ENCODE results near the gene EFNB1. TPM values are rescaled to one million over a fixed set of nuclear protein-coding genes. Genes with fewer than 3 reads are reported as not detected.
A peak's percentile ranks its signal among the peaks of the same experiment; 100 is the strongest.
"Not testable (repeated sequence)": the region's sequence is repeated elsewhere in the genome, so short reads cannot be mapped to it uniquely, and the experiment has no call there.

The EFNB1 gene
- total and polyA plus RNA-seq, 2 of the 8 experiments (the other 6 are each of a cell fraction or from before 2014, with no cell fraction given), result 2.3 to 5.4 TPM

GRCh38 chrX:68828740-68829581 lies at the start of gene EFNB1 (continued):
- TF ChIP-seq, protein P1, sequence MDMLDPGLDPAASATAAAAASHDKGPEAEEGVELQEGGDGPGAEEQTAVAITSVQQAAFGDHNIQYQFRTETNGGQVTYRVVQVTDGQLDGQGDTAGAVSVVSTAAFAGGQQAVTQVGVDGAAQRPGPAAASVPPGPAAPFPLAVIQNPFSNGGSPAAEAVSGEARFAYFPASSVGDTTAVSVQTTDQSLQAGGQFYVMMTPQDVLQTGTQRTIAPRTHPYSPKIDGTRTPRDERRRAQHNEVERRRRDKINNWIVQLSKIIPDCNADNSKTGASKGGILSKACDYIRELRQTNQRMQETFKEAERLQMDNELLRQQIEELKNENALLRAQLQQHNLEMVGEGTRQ (IDR thresholded peaks at IDR 0.05; ENCODE audit: low read length), result no peak
- TF ChIP-seq KDM4A (IDR thresholded peaks at IDR 0.05; ENCODE audit: low read depth, low read length, severe bottlenecking) (peak; percentile 46), POU5F1 (IDR thresholded peaks at IDR 0.05; ENCODE audit: low read depth, low read length) (no peak), BCL11A (IDR thresholded peaks at IDR 0.05; ENCODE audit: low read depth in 2 of 2, low read length in 2 of 2) (no peak), TBP (IDR thresholded peaks at IDR 0.05; ENCODE audit: low read depth, low read length) (peak; percentile 90; the same call in 1 of the 2 replicates), POLR2A (IDR thresholded peaks at IDR 0.05; ENCODE audit: control extremely low read depth in 1 of 2, low read depth in 2 of 2, low read length in 2 of 2) (peak in 1 of 2 experiments; percentile 73; a peak in 2 of 3 replicates), TAF7 (optimal IDR thresholded peaks at IDR 0.05; ENCODE audit: borderline replicate concordance, low read depth, low read length) (no peak)

DNA sequence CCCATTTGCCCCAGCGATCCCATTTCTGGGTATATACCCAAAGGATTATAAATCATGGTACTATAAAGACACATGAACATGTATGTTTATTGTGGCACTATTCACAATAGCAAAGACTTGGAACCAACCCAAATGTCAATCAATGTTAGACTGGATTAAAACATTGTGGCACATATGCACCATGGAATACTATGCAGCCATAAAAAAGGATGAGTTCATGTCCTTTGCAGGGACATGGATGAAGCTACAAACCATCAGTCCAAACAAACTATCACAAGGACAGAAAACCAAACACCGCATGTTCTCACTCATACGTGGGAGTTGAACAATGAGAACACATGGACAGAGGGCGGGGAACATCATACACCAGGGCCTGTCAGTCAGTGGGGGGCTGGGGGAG lies 47.5 kb upstream of the EFNB1 start:
- H4K5ac ChIP-seq (ENCODE audit: insufficient read length, low read depth, low read length); H4K20me1 ChIP-seq (replicated peaks in 1 of 2; ENCODE audit: control insufficient read depth in 1 of 2, insufficient read depth in 2 of 2, low read length in 2 of 2); H3K9me3 ChIP-seq (ENCODE audit: insufficient read depth in 2 of 2, low read depth in 1 of 2, low read length in 1 of 2); H3K18ac ChIP-seq (ENCODE audit: extremely low read depth, low read length); H3K79me1 ChIP-seq (ENCODE audit: low read depth, low read length); H2AK5ac ChIP-seq (ENCODE audit: low read depth, low read length); H3K14ac ChIP-seq (ENCODE audit: insufficient read length); H3K36me3 ChIP-seq (ENCODE audit: control insufficient read depth in 2 of 4, insufficient read depth in 4 of 4, low read length in 3 of 4); H2BK5ac ChIP-seq (ENCODE audit: low read depth, low read length); H2BK20ac ChIP-seq (ENCODE audit: low read length); H3K56ac ChIP-seq (replicated peaks; ENCODE audit: insufficient read length, low read depth, low read length); H4K8ac ChIP-seq (ENCODE audit: extremely low read depth, insufficient read depth, low read length); H3K79me2 ChIP-seq (ENCODE audit: control insufficient read depth in 1 of 2, insufficient read depth in 2 of 2, low read length in 2 of 2); POLR2A ChIA-PET (ENCODE audit: partially characterized antibody); DNase-seq (ENCODE audit: low read depth in 1 of 2, low spot score in 2 of 2); H3K4me1 ChIP-seq (replicated peaks in 1 of 4; ENCODE audit: control insufficient read depth in 3 of 4, insufficient read depth in 4 of 4, low read length in 3 of 4); H3K27ac ChIP-seq (ENCODE audit: low read depth, low read length); H3K4ac ChIP-seq (replicated peaks; ENCODE audit: insufficient read length, low read depth, low read length); H2BK12ac ChIP-seq (ENCODE audit: low read depth, low read length); H3K23me2 ChIP-seq (ENCODE audit: low read depth, low read length); H2AFZ ChIP-seq (ENCODE audit: low read length); H3K23ac ChIP-seq (ENCODE audit: insufficient read length); H3K4me3 ChIP-seq (ENCODE audit: extremely low read depth in 1 of 4, insufficient read depth in 2 of 4, low read depth in 3 of 4, low read length in 4 of 4); H3K4me2 ChIP-seq (ENCODE audit: insufficient read depth in 1 of 2, low read depth in 2 of 2, low read length in 2 of 2); H3K9ac ChIP-seq (replicated peaks in 1 of 4; ENCODE audit: extremely low read depth in 1 of 4, low read depth in 3 of 4, low read length in 3 of 4); H4K91ac ChIP-seq (replicated peaks; ENCODE audit: insufficient read length, low read length); H3K27me3 ChIP-seq (replicated peaks in 1 of 4; ENCODE audit: control insufficient read depth in 3 of 4, extremely low read depth in 1 of 4, insufficient read depth in 3 of 4, low read length in 3 of 4); H2BK15ac ChIP-seq (ENCODE audit: low read length); FAIRE-seq; H2BK120ac ChIP-seq (replicated peaks; ENCODE audit: low read depth, low read length): not testable (repeated sequence)
- 89% methylated on average over 4 of the region's 4 CpGs; no CpG with 5 or more reads in 1 of the 2 experiments for WGBS, 2 experiments (ENCODE audit: extremely low coverage in 1 of 2, insufficient coverage in 1 of 2, insufficient read length in 1 of 2, insufficient replicate concordance in 2 of 2, low coverage in 1 of 2, low lambda C conversion rate in 2 of 2, missing lambda C conversion rate in 1 of 2)
- CTCF ChIA-PET (ENCODE audit: partially characterized antibody), result interaction anchor here (0.7 kb wide), 1 partner anchor 712 kb away, joined by 3 read pairs; no protein-coding TSS in a partner anchor
